HepG2 (cell line): ENCODE results near the gene S100P. TPM values are rescaled to one million over a fixed set of nuclear protein-coding genes. Genes with fewer than 3 reads are reported as not detected.

Experiments used
- AFF4 ChIP-seq: sonication (generic); formaldehyde crosslinking; IDR thresholded peaks from 2 replicates; pipeline ENCODE4 v1.4.0; 2020; ENCODE audit warnings: missing genetic modification reagents
- AGO1 ChIP-seq: fragments of 200-400 bp; formaldehyde crosslinking; IDR thresholded peaks from 2 replicates; pipeline ENCODE4 v1.6.1; 2017; ENCODE audit warnings: mild to moderate bottlenecking, low read depth, low read length, moderate library complexity; ENCODE audit not compliant: poor library complexity, severe bottlenecking
- DNMT3B ChIP-seq: conservative IDR thresholded peaks from 2 replicates; pipeline ENCODE4 v1.6.1; 2016; ENCODE audit warnings: missing biosample characterization, control low read depth
- FOXJ3 ChIP-seq: sonication (generic); formaldehyde crosslinking; IDR thresholded peaks from 2 replicates; pipeline ENCODE4 v1.4.0; 2020; ENCODE audit warnings: missing genetic modification reagents, mild to moderate bottlenecking, borderline replicate concordance
- JUND ChIP-seq: sonication (generic); formaldehyde crosslinking; IDR thresholded peaks from 2 replicates; pipeline ENCODE4 v1.8.0; 2022; ENCODE audit warnings: mild to moderate bottlenecking, missing genetic modification reagents
- KDM2A ChIP-seq: sonication (generic); formaldehyde crosslinking; IDR thresholded peaks from 2 replicates; pipeline ENCODE4 v1.4.0; 2020; ENCODE audit warnings: low read depth, missing genetic modification reagents, borderline replicate concordance
- KDM3A ChIP-seq: IDR thresholded peaks from 2 replicates; pipeline ENCODE4 v1.6.1; 2018; ENCODE audit warnings: low read depth, missing compliant biosample characterization
- KIAA2018 ChIP-seq: sonication (generic); formaldehyde crosslinking; IDR thresholded peaks from 2 replicates; pipeline ENCODE4 v1.5.0; 2020; ENCODE audit warnings: mild to moderate bottlenecking, missing genetic modification reagents, borderline replicate concordance
- KLF15 ChIP-seq: sonication (generic); formaldehyde crosslinking; IDR thresholded peaks from 2 replicates; pipeline ENCODE4 v1.8.1; 2023; ENCODE audit warnings: borderline replicate concordance, mild to moderate bottlenecking, inconsistent platforms, missing genetic modification reagents, mixed read lengths
- NCOA1 ChIP-seq: sonication (generic); formaldehyde crosslinking; IDR thresholded peaks from 2 replicates; pipeline ENCODE4 v1.9.0; 2021; ENCODE audit warnings: missing genetic modification reagents
- ZNF207 ChIP-seq: fragments of 450-650 bp; IDR thresholded peaks from 2 replicates; pipeline ENCODE4 v1.6.1; 2016; ENCODE audit warnings: antibody characterized with exemption, borderline replicate concordance
- ZNF431 ChIP-seq: sonication (generic); formaldehyde crosslinking; IDR thresholded peaks from 2 replicates; pipeline ENCODE4 v1.9.0; 2022; ENCODE audit warnings: missing genetic modification reagents, low read depth, mild to moderate bottlenecking, borderline replicate concordance
- ZNF639 ChIP-seq: conservative IDR thresholded peaks from 2 replicates; pipeline ENCODE4 v1.6.1; 2018; ENCODE audit warnings: missing genetic modification reagents
- polyA plus RNA-seq, 8 experiments: library from polyadenylated mRNA; depleted of rRNA in 3 of 8; stranded (reverse) in 7 of 8; unstranded in 1 of 8; fragments of >200 nt; fragmentation: Illumina TruSeq in 4 of 8; extraction: Trizol in 4 of 8; gene quantifications; 2 replicates each; pipeline versions ENCODE4 v1.2.1 to v1.2.3, GENCODE V29; 2011 to 2016; ENCODE audit warnings: low read depth in 4 of 8, missing spikeins in 1 of 8, mixed read lengths in 1 of 8; ENCODE audit not compliant: insufficient read depth in 1 of 8
- total RNA-seq, 5 experiments: library from RNA; depleted of rRNA; stranded (reverse); fragments of >200 nt; fragmentation: Illumina TruSeq; extraction: Trizol; gene quantifications; 2 replicates each; pipeline ENCODE4 v1.2.3, GENCODE V29; 2016; ENCODE audit warnings: low read depth in 1 of 5

S100P gene
- total and polyA plus RNA-seq, 2 of the 13 experiments (the other 11 are each of a cell fraction or from before 2014, with no cell fraction given) = 278 to 1,649 TPM

GRCh38 chr4:6733358-6734164 lies 39.9 kb downstream of the S100P start (continued):
- no peak for TF ChIP-seq KIAA2018 (CRISPR knock-in tag)
- peak; percentile 28; the same call in 1 of the 2 replicates for TF ChIP-seq KDM3A (CRISPR knock-in tag)
- TF ChIP-seq ZNF431 = no peak; the same call in 1 of the 2 replicates
- peak; percentile 89 for TF ChIP-seq FOXJ3 (CRISPR knock-in tag)
- TF ChIP-seq KDM2A (CRISPR knock-in tag) = peak; percentile 73; the same call in 1 of the 2 replicates
- peak; percentile 66; the same call in 1 of the 2 replicates for TF ChIP-seq NCOA1 (CRISPR knock-in tag)
- no peak for TF ChIP-seq AGO1
- TF ChIP-seq DNMT3B (CRISPR knock-in tag) = no peak
- TF ChIP-seq AFF4 = no peak
- TF ChIP-seq KLF15 = no peak
- no peak for TF ChIP-seq JUND (CRISPR knock-in tag)
- TF ChIP-seq ZNF639 (CRISPR knock-in tag) = peak; percentile 41; the same call in 1 of the 2 replicates
- TF ChIP-seq ZNF207 = no peak
